SU-DHL-6 (cell line): ENCODE data around the gene ARHGAP29.
"Not testable (repeated sequence)": the region's sequence is repeated elsewhere in the genome, so short reads cannot be mapped to it uniquely, and the experiment has no call there.

ENCODE experiments used
- EZH2phosphoT487 ChIP-seq: fragments of 200-600 bp; sonication (generic), shearing (Covaris generic); conservative IDR thresholded peaks from 2 replicates; pipeline ENCODE4 v1.6.1; 2018; ENCODE audit warnings: mild to moderate bottlenecking, antibody characterized with exemption, low read length, moderate library complexity, mixed read lengths
- TF ChIP-seq, protein P1 (sequence below): fragments of 200-600 bp; sonication (generic); IDR thresholded peaks from one replicate; pipeline ENCODE4 v1.5.1; 2017; ENCODE audit warnings: antibody characterized with exemption, mild to moderate bottlenecking, low read length, moderate library complexity; ENCODE audit not compliant: insufficient read depth, poor library complexity, severe bottlenecking

- TF ChIP-seq, protein P1, sequence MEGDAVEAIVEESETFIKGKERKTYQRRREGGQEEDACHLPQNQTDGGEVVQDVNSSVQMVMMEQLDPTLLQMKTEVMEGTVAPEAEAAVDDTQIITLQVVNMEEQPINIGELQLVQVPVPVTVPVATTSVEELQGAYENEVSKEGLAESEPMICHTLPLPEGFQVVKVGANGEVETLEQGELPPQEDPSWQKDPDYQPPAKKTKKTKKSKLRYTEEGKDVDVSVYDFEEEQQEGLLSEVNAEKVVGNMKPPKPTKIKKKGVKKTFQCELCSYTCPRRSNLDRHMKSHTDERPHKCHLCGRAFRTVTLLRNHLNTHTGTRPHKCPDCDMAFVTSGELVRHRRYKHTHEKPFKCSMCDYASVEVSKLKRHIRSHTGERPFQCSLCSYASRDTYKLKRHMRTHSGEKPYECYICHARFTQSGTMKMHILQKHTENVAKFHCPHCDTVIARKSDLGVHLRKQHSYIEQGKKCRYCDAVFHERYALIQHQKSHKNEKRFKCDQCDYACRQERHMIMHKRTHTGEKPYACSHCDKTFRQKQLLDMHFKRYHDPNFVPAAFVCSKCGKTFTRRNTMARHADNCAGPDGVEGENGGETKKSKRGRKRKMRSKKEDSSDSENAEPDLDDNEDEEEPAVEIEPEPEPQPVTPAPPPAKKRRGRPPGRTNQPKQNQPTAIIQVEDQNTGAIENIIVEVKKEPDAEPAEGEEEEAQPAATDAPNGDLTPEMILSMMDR: not testable (repeated sequence)
- TF ChIP-seq EZH2phosphoT487: not testable (repeated sequence)
Observed at GRCh38 chr1:94163249-94163648, 74.1 kb downstream of the ARHGAP29 start.
